LNCaP clone FGC (cell line): ENCODE measurements around the gene GDF2.

Experiments used
- DNase-seq: peaks from one replicate; pipeline ENCODE4 v3.0.0-alpha.2; 2011; ENCODE audit warnings: low read depth
- H3K4me3 ChIP-seq: 2 replicates; pipeline ENCODE4 v1.5.1; 2011; ENCODE audit warnings: mild to moderate bottlenecking, low read depth, low read length, control low read depth
- TF ChIP-seq, protein P1 (sequence below): IDR thresholded peaks from 2 replicates; pipeline ENCODE4 v1.5.1; 2012; ENCODE audit warnings: mild to moderate bottlenecking; ENCODE audit not compliant: control insufficient read depth, insufficient read depth; ENCODE audit errors: extremely low read depth

GDF2 gene

GRCh38 chr10:47335906-47336305 is 13.7 kb downstream of the GDF2 start:
- TF ChIP-seq, protein P1, sequence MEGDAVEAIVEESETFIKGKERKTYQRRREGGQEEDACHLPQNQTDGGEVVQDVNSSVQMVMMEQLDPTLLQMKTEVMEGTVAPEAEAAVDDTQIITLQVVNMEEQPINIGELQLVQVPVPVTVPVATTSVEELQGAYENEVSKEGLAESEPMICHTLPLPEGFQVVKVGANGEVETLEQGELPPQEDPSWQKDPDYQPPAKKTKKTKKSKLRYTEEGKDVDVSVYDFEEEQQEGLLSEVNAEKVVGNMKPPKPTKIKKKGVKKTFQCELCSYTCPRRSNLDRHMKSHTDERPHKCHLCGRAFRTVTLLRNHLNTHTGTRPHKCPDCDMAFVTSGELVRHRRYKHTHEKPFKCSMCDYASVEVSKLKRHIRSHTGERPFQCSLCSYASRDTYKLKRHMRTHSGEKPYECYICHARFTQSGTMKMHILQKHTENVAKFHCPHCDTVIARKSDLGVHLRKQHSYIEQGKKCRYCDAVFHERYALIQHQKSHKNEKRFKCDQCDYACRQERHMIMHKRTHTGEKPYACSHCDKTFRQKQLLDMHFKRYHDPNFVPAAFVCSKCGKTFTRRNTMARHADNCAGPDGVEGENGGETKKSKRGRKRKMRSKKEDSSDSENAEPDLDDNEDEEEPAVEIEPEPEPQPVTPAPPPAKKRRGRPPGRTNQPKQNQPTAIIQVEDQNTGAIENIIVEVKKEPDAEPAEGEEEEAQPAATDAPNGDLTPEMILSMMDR = no peak
- H3K4me3 ChIP-seq = no peak overlapping the region
- DNase-seq = no peak

GRCh38 chr10:47336387-47337134 is 14.3 kb downstream of the GDF2 start:
- TF ChIP-seq, protein P1 = no peak
- H3K4me3 ChIP-seq = no peak overlapping the region
- no peak for DNase-seq

- TF ChIP-seq, protein P1 = no peak
- no peak overlapping the region for H3K4me3 ChIP-seq
- no peak for DNase-seq
Measured at GRCh38 chr10:47337310-47337709, 15.1 kb downstream of the GDF2 start.

GRCh38 chr10:47339186-47339735 is 17.0 kb downstream of the GDF2 start:
- no peak for DNase-seq
- TF ChIP-seq, protein P1 = no peak
- no peak overlapping the region for H3K4me3 ChIP-seq

DNA sequence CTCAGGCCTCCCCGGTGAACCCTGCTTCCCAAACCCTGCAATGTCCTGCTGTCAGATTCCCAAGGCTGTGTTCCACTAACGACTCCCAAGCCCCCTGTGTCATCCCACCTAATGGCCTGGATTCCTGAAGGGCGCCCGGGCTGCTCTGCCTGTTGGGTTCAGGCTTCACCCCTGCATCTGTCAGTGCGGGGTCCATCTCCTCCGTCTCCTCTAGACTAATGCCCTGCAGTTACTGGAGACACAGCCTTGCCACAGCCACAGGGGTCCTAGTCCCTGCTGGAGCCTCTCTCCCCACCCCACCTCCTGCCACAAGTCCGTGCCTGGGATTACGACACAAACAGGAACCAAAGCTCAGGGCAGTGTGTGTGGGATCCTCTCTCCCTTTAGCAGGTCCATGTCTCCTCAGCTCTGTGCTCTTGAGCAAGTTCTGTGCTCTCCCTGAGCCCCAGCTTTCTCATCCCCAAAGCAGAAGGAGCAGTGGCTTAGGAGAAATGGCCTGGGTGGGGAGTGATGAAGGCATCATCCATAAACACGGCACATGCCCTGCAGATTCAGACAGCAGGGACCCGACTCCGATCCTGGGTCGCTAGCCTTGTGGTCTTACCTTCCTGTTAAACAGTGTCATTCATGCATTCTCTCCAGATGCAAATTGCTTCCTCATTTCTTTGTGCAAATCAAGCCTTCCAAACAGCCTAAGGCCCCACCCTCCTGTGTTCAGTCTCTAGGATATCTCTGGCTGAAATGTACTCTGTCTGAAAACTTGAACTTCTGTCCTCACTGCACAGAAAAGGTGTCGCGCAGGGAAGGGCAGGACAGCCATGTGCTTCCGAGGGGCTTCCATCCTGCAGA is 17.7 kb downstream of the GDF2 start:
- TF ChIP-seq, protein P1 = no peak
- DNase-seq = no peak
- no peak overlapping the region for H3K4me3 ChIP-seq

DNA sequence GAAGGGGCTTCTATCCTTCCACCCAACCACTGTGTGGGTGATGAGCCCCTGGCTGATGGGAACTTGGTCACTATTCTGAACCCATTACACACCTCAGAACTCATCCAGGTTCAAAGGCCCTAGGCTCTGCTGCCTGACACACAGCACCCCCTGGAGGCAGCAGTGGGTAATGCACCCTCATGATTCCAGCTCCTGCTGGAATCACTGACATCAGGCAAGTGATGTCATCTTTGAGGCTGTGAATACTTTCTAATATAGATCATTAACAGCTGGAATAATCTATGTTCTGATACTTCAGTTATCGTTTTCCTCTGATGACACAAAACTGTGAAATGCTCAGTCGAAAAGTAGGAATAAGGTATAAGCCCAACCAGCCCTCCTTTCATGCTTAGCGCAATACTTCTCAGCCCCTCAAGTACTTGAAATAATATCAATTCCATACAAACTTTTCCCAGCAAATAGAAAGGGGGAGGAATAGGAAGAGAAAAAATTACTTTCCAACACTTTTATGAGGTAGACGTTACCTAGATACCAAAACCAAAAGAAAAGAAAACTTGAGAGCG is 18.4 kb downstream of the GDF2 start:
- no peak for DNase-seq
- TF ChIP-seq, protein P1 = peak; percentile 98
- no peak overlapping the region for H3K4me3 ChIP-seq
